PFSK-1 (cell line): ENCODE measurements around the gene TP53RK.

Experiments
- FOXP2 ChIP-seq: optimal IDR thresholded peaks from 2 replicates; pipeline ENCODE3; 2011; ENCODE audit warnings: borderline replicate concordance, control low read depth, inconsistent platforms; ENCODE audit not compliant: insufficient read depth; ENCODE audit errors: extremely low read length, extremely low read depth
- POLR2AphosphoS5 ChIP-seq: IDR thresholded peaks from 2 replicates; pipeline ENCODE4 v1.6.1; 2012; ENCODE audit warnings: low read depth, mild to moderate bottlenecking, control low read depth, low read length, moderate library complexity
- REST ChIP-seq, 2 experiments: IDR thresholded peaks; 2 replicates each; pipeline versions ENCODE4 v1.6.1 to v1.8.0; 2011 to 2012; ENCODE audit warnings: low read depth in 2 of 2, low read length in 2 of 2, control low read depth in 1 of 2, inconsistent platforms in 1 of 2, mild to moderate bottlenecking in 1 of 2, moderate library complexity in 1 of 2; ENCODE audit not compliant: insufficient read depth in 1 of 2
- SIN3A ChIP-seq: IDR thresholded peaks from 2 replicates; pipeline ENCODE4 v1.6.1; 2012; ENCODE audit warnings: mild to moderate bottlenecking, low read length, moderate library complexity, borderline replicate concordance; ENCODE audit not compliant: insufficient read depth
- TAF1 ChIP-seq: IDR thresholded peaks from 2 replicates; pipeline ENCODE4 v1.6.1; 2012; ENCODE audit warnings: low read length, control low read depth, borderline replicate concordance; ENCODE audit not compliant: insufficient read depth

Gene TP53RK

GRCh38 chr20:46650575-46651090 is 38.6 kb downstream of the TP53RK start:
- TF ChIP-seq TAF1 (no peak), POLR2AphosphoS5 (no peak), FOXP2 (no peak), REST (IDR thresholded peaks at IDR 0.05; ENCODE audit: insufficient read depth in 1 of 2, low read depth in 2 of 2, low read length in 2 of 2) (no peak), SIN3A (no peak)

GRCh38 chr20:46649965-46650542 is 39.2 kb downstream of the TP53RK start:
- no peak for TF ChIP-seq TAF1
- no peak for TF ChIP-seq REST (IDR thresholded peaks at IDR 0.05; ENCODE audit: insufficient read depth in 1 of 2, low read depth in 2 of 2, low read length in 2 of 2)
- no peak for TF ChIP-seq SIN3A
- no peak for TF ChIP-seq POLR2AphosphoS5
- no peak for TF ChIP-seq FOXP2

GRCh38 chr20:46649650-46649949 is 39.6 kb downstream of the TP53RK start:
- TF ChIP-seq TAF1 (no peak), POLR2AphosphoS5 (no peak), SIN3A (no peak), FOXP2 (no peak)

GRCh38 chr20:46648903-46649649 is 40.2 kb downstream of the TP53RK start:
- TF ChIP-seq POLR2AphosphoS5 (no peak), TAF1 (no peak), REST (IDR thresholded peaks at IDR 0.05; ENCODE audit: insufficient read depth in 1 of 2, low read depth in 2 of 2, low read length in 2 of 2) (no peak), FOXP2 (no peak), SIN3A (no peak)

- TF ChIP-seq SIN3A (no peak), FOXP2 (no peak), POLR2AphosphoS5 (no peak), REST (IDR thresholded peaks at IDR 0.05; ENCODE audit: insufficient read depth in 1 of 2, low read depth in 2 of 2, low read length in 2 of 2) (no peak), TAF1 (no peak)
Measured at GRCh38 chr20:46647469-46647868, 41.8 kb downstream of the TP53RK start.
